NCI-H1092 (cell line): Measurements from ENCODE around the gene KCNH6.

Source experiments
- DNase-seq: peaks from one replicate; lab custom pipeline; 2025; lab: John Stamatoyannopoulos, UW

Gene KCNH6

DNA sequence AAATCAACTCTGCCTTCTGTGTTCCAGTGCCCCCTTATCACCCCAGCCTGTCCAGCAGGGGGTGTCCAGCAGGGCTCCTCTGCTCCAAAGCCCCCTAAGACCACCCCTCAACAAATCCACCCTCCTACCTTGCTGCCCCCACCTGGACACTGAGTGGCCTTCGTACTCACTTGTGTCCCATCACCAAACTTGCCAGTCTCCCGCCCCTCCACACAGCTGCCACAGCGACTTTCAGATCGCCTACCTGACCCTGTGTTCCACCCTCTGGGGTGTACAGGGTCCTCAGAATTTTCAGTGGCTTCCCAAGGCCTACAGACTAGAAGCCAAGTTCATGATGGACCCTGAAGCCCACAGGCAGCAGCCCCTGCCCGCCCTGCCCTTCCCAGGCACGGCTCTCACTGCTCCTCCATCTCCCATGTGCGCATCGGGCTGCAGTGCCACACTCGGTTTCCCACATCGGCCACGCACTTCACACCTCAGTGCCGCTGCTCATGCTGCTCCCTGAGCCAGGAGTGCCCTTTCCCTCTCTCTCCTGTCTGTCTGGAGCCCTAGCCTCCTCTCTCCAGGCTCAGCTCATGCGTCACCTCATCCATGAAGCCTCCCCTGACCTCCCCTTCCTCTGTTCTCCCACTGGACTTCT lies 11.8 kb downstream of the KCNH6 start:
- no peak for DNase-seq

DNA sequence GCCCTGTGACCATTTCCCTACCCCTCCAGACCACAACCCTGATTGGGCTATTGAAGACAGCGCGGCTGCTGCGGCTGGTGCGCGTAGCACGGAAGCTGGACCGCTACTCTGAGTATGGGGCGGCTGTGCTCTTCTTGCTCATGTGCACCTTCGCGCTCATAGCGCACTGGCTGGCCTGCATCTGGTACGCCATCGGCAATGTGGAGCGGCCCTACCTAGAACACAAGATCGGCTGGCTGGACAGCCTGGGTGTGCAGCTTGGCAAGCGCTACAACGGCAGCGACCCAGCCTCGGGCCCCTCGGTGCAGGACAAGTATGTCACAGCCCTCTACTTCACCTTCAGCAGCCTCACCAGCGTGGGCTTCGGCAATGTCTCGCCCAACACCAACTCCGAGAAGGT lies 12.5 kb downstream of the KCNH6 start:
- DNase-seq: no peak

DNA sequence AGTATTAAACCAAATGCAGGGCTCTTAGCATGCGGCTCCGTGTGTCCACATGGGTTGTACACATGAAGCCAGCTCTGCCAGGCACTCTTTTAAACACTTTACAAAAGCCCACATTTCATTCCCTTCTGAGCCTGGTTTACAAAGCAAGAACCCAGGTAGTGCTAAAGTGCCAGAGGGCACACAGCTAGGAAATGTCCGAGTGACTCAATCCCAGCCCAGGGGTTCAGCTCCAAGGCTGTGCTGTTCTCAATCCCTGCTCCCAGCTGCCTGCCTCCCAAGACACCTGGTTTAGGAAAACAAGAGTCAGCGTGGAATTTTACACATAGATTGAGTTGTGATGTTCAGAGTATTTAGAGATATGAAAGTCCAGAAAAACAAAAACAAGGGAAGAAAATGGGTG lies 13.8 kb downstream of the KCNH6 start:
- DNase-seq: no peak

DNA sequence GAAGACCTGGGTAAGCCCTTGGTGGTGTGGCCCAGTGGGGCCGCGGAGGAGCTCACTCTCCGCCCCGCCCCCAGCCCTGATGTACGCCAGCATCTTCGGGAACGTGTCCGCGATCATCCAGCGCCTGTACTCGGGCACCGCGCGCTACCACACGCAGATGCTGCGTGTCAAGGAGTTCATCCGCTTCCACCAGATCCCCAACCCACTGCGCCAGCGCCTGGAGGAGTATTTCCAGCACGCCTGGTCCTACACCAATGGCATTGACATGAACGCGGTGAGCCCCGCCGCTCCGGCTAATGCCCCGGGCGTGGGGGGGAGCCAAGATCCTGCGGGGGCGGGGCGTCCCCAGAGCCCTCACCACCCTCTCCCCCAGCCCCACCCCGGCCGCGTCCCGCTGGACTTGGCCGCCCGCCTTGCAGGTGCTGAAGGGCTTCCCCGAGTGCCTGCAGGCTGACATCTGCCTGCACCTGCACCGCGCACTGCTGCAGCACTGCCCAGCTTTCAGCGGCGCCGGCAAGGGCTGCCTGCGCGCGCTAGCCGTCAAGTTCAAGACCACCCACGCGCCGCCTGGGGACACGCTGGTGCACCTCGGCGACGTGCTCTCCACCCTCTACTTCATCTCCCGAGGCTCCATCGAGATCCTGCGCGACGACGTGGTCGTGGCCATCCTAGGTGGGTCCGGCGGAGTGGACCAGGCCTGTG lies 15.0 kb downstream of the KCNH6 start:
- DNase-seq: no peak

DNA sequence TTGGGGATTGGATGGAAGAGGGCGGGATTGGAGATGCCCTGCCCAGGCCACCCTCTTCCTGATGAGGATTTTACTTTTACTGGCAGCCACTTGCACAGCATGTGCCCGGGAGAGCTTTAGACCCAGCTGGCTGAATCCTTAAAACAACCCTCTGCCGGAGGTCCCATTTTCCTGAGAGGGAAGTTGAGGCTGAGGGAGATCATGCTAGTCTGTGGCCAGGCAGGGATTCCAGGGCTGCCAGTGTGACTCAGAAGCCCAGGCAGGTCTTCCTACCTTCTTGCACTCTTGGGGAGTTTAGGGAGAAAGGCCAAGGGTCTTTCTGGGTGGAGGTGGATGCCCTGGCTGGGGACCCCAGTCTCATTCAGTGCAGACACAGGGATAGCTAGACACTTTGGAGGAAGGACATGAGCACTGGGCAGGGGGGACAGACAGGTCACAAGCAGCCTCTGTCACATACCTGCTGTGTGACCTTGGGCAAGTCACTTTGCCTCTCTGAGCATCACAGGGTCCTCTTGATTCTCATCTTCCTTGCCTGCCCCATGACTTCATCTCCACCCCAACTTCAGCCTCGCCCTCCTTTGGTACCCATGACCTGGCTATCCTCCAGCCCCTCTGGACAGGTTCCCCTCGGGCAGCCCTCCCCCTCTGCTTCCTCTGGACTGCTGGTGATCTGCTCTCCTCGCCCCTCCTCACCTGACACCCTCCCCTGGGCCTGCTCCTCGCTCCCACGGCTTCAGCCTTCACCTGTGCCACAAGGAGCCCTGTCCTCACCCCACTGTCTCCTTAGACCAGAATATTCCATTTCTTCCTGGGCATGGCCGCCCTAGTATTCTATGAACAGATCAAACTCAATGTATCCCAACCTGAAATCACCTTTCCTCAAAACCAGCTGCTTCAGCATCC lies 15.8 kb downstream of the KCNH6 start:
- DNase-seq: no peak

DNA sequence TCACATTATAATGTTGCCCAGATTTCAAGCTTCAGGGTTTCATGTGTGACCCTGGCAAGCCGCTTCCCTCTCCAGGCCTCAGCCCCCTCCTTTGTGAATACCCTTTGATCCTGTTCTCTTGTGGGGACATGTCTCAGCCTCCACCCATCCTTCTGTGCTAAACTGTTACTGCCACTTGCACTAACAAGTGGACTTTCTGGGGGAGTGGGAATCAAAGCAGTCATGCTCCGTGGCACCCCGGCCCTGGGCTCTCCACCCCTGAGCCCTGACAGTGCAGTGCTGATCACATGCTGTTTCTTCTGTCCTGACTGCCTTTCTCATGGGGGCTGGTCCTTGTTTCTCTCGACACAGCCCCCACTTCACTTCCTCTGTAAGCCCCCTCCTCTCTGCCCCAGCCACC lies 17.4 kb downstream of the KCNH6 start:
- DNase-seq: no peak

DNA sequence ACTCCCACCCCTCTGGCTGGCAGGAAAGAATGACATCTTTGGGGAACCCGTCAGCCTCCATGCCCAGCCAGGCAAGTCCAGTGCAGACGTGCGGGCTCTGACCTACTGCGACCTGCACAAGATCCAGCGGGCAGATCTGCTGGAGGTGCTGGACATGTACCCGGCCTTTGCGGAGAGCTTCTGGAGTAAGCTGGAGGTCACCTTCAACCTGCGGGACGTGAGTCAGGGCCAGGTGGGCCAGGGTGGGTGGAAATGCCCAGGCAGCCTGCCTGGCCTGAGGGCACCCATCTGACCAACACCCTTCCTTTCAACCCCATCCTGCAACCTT lies 19.0 kb downstream of the KCNH6 start:
- no peak for DNase-seq

DNA sequence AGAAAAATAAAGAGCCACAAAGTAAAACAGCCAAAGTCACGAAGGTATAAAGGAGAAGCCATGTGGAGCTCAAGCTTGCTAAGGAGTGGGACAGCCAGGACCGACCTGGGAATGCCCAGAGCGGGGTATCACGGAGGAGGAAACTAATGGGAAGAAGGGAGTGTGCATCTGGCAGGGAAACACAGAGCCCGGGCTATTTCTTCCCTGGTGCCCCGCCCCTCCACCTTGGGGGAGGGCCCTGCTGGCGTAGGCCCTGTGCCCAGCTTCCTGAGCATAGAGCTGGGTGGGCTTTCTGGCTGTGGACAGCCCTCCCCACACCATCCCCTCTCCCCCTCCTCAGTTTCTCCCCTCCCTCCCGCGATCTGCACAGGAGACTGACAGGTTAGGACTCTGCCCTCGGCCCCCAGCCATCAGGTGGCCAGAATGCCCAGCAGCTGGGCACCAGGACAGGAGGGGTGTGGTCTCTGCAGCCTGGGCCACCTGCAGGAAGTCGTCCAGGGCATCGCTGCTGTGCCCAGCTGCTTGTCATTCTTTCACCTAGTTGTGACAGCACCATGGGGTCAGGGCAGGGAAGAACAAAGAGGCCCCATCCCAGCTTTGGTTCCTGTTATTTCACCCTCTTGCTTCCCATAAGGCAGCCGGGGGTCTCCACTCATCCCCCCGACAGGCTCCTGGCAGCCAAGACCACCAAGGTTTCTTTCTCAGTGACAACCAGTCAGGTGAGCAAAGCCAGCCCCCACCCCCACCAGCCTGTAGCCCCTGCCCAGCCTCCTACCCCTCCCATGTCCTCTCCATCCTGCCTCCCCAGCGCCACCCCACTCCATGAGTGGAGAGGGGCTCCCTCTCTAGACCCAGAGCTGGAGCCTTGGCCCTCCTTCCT lies 20.0 kb downstream of the KCNH6 start:
- DNase-seq: no peak

DNA sequence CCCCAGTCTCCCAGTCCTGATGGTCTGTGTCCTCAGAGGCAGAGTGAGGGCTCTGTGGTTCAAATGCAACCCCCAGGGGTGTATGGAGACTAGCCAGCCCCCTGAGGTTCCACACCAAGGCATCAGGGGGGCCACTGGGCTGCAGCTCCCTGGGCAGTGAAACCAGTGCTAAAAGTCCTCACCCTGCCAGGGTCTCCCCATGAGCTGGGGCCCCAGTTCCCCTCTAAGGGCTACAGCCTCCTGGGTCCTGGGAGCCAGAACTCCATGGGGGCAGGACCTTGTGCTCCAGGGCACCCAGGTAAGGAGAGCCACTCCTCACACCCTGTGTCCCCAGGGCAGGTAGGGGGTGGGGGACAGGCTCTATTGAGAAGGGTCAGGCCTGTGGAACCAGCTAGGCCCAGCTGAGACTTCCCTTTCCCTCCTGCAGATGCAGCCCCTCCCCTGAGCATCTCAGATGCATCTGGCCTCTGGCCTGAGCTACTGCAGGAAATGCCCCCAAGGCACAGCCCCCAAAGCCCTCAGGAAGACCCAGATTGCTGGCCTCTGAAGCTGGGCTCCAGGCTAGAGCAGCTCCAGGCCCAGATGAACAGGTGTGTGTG lies 20.8 kb downstream of the KCNH6 start:
- no peak for DNase-seq

DNA sequence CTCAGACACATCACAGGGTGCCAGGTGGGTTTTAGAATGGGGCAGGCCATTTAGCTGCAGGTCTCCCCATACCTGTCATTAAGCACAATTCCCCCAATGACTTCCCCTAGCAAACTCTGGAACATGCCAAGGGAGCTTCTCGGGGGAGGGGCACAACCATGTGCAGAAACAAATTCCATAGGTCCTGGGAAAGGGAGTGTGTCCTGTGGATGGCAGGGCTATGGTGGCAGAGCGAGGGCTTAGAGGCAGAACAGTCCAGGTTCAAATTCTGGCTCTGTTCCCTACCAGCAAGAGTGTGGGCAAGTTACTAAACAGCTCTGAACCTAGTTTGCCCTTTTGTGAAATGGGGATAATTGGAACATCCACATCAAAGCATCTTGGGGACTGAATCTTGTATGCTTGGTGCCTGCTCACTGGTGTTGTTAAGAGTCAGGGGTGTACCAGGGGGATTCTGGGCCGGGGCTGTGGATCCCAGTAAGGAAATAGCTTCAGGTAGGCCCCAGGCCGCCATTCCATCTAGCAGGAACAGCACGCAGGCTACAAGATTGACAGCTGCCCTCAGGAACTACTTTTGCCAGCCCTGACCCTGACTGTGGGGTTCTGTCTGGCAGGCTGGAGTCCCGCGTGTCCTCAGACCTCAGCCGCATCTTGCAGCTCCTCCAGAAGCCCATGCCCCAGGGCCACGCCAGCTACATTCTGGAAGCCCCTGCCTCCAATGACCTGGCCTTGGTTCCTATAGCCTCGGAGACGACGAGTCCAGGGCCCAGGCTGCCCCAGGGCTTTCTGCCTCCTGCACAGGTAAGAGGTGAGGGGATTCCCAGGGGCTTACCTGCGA lies 21.5 kb downstream of the KCNH6 start:
- no peak for DNase-seq

DNA sequence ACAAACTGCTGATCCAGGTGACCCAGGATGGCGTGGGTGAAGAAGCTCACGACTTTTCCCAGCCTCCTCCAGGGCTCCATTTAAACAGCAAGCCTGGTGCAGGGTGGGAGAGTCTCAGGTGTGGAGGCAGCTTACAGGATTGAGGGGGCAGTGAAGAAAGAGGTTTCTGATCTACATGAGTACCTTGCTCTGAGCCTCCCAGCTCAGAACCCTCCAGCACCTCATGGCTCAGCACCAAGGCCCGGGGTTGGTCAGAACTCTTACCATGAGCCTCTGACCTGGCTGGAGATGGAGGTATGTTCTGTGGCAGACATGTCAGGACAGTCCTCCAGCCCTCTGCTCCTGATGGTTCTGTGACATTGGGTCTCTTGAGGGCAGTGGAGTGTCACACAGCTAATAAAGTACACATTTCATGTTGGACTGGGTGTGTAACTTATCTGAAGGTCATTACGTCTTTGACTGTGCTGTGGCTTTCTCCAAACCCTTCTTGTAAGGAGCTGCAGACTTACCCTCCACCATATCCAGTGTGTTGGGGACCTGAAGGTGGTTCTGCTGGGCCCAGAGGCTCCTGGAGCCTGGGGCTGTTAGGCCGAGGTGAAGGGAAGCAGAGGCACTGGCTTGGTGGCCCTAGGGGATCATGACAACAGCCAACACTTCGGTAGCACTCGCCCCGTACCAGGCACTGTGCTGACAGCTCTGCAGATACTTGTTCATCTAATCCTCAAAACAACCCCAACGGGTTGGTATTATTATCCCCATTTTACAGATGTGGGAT lies 23.3 kb downstream of the KCNH6 start:
- DNase-seq: no peak

DNA sequence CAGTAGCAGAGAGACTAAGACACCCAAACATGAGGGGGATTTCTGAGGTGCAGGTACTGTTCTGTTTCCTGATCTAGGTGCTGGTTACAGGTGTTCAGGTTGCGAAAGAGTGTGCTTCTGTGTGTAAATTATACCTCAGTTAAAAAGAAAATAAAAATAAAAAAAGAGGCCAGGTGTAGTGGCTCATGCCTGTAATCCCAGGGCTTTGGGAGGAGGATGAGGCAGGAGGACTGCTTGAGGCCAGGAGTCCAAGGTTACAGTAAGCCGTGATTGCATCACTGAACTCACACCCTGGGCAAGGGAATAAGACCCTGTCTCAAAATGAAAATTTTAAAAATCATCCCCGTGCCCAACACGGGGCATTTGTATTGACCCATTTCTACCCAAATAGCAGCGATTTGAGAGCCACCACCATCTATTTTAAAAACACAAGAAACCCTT lies 23.9 kb downstream of the KCNH6 start:
- DNase-seq: no peak

DNA sequence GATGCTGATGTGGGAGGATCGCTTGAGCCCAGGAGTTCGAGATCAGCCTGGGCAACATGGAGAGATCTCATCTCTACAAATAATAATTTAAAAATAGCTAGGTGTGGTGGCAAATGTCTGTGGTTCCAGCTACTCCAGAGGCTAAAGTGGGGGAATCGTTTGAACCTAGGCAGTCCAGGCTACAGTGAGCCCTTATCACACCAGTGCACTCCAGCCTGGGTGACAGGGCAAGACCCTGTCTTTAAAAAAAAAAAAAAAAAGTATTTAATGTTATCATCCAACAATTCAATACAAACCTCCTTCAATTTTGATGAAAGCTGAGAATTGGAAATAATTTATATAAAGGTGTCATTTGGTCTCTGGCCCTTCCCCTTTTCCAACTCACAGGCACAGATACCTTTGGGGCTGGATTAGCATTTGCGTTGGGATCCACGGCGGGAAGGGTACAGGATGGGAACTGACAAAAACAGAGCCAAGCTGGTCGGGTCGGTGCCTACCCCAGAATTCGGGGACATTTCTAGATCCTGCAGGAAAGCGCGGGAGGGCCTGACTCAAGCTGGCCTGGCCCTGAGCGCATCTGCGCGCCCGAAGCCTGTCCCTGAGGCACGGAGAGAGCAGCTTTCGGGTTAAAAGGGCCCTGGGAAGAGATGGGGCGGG lies 26.3 kb downstream of the KCNH6 start:
- DNase-seq: no peak

DNA sequence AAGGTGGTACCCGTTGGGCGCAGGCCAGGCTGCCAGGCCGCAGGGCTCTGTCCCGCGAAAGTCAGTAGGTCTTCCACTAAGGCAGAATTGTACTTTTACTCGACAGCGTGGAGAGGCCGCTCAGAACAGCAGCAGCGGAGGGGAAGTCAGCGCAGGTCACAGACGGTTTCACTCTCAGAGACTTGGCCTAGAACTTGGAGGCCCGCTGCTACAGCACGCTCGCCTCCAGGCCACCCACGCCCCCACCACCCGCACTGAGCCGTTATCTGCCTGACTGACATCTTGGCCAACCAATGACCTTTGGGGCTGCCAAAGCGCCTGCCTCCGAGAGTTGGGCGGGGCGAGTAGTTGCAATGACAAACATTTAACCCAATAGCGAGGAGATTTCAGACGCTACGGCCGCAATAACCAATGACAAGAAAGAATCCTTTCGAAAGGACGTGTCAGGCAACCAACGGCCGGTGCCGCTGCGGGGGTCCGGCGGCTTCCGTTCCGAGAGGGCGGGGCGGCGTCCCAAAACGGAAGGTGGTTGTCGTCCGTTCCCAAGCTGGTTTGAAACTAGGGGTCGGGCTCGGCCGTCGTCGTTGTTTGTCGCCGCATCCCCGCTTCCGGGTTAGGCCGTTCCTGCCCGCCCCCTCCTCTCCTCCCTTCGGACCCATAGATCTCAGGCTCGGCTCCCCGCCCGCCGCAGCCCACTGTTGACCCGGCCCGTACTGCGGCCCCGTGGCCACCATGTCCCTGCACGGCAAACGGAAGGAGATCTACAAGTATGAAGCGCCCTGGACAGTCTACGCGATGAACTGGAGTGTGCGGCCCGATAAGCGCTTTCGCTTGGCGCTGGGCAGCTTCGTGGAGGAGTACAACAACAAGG lies 27.0 kb downstream of the KCNH6 start, which contains the start of gene DCAF7:
Gene DCAF7, plus strand, starts transcription at position 532 of the 871 bp plus-strand sequence. Its CDS starts 201 bp downstream, at position 733.
- peak; percentile 99 for DNase-seq

DNA sequence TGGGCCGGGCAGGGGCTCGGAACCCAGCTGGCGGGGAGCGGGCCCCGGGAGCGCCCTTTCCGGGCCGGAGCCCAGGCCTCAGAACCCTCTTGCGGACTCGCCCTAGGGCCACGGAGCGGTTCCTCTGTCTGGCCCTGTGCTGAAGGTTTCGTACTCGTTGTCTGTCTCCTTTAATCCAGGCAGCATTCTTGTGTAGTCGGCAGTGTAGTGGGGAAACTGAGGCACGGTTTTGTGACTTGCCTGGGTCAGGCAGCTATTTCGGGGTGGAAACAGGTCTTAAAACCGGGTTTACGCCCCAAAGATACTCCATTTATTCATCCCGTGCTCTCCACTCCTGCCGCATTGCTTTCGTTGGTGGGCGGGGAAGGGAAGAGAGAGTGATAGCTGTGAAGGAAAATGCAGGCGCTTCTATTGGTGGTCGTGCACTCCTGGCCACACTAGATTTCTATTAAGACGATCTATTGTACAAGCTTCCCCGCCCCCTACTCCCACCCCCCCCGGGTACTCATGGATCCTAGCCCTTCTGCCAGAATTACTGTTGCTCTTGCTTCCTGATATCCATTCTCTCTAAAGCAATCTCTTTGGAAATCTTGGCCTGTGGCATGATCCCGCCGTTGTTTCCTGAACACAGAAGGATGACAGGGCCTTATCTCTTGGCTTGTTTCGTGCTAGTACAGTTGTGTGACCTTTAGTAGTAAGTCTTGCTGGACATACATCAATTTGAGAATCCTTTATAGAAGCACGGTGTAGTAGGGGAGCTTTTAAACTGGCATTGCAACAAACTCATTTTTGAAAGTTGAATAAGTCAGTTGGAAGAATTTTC lies 27.9 kb downstream of the KCNH6 start:
- DNase-seq: peak; percentile 49

DNA sequence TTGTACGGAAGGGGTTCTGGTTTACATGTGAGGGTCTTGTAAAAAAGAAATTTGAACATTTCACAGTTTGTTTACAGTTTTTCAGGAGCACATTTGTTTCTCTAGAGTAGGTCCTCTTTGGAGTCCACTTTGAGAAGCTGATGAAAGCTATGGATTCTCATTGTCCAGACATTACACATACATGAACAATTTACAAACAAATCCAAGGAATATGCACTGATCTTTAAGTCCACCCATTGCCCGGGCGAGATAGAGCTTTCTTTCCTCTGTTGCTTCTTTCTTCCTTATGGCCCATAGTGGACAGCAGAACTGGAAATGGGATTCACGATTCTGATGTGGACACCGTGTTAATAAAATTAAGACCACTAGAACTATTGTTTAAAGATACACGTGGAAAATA lies 29.1 kb downstream of the KCNH6 start:
- no peak for DNase-seq

DNA sequence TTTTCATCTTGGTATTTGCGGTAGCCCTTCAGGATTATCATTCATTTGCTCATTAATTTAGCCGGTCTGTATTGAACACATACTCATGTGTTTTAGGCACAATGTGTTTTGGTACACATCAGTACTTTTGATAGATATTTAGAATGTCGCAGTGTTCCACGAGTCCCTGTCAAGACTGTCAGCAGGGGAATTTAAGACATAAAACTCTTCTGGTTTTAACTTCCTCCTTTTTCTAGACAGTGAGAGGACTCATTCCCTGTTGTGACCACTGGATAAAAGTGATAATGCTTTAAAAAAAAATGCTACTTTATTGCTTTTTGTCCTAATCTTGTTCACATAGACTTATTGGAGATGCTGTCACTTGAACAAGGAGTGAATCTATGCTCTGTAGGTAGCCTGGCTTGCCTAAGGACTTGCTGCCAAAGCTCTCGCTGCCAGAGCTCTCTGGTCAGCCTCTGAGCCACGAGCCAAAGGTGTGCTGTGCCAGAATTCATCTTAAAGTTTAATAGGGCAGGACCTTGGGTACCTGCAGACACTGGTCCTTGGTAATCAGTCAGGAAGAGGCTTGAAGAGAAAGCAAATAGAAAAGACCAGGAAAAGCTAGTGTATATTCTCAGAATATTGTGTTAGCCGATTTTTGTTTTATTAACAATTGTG lies 32.5 kb downstream of the KCNH6 start:
- no peak for DNase-seq
